T-helper 1 cell (primary cell): ENCODE measurements around the gene OR51V1.
"Not testable (repeated sequence)": the region's sequence is repeated elsewhere in the genome, so short reads cannot be mapped to it uniquely, and the experiment has no call there.

Experiments
- DNase-seq, 5 donors: peaks; one replicate each; pipeline ENCODE4 v3.0.0-alpha.2; 2012 to 2020

OR51V1 gene

DNA sequence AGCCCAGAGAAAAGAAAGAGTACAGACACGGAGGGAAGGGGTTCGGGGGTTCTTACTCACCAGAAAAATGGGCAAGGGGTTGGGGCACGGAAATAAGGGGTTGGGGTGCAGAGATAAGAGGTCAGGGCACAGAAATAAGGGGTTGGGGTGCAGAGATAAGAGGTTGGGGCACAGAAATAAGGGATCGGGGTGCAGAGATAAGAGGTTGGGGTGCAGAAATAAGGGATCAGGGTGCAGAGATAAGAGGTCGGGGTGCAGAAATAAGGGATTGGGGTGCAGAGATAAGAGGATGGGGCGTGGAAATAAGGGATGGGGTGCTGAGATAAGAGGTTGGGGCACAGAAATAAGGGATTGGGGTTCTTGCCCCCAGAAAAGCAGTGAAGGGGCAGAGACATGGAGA is 35.7 kb downstream of the OR51V1 start:
- DNase-seq, result not testable (repeated sequence)

DNA sequence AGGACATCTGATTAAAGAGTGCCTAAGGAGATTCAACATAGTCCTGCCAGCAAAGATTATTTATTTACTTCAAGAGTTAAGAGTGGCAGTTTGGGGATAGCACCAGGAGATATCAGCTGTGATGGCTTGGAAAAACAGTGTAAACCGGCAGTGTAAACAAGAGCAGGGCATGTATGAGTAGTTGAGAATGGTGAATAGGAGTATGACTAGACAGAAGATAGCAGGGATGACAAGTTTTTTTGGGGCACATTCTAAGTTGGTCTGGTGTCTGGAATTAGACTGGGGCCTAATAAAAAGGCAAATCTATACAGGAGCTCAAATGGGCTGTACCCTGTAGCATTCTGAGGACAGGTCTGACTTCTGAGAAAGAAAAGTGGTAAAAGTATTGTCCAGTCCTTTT is 39.4 kb downstream of the OR51V1 start:
- not testable (repeated sequence) for DNase-seq

DNA sequence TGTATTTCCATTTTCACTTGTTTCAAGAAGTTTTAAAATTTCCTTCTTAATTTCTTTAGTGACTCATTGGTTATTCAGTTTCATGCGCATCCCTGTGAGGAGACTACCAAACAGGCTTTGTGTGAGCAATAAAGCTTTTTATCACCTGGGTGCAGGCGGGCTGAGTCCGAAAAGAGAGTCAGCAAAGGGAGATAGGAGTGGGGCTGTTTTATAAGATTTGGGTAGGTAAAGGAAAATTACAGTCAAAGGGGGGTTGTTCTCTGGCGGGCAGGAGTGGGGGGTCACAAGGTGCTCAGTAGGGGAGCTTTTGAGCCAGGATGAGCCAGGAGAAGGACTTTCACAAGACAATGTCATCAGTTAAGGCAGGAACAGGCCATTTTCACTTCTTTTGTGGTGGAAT is 40.3 kb downstream of the OR51V1 start:
- DNase-seq, result not testable (repeated sequence)

DNA sequence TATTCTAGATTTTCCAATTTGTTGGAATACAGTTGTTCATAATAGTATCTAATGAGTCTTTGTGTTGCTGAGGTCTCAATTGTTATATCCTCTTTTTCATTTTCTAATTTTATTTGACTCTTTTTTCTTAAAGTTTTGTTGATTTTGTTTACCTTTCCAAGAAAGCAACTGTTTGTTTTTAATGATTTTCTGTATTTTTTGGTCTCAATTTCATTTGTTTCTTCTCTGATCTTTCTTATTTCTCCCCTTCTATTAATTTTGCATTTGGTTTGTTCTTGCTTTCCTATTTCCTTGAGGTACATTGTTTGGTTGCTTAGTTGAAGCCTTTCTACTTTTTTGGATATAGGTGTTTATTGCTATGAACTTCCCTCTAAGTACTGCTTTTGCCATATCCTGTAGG is 40.7 kb downstream of the OR51V1 start:
- DNase-seq, result no peak

DNA sequence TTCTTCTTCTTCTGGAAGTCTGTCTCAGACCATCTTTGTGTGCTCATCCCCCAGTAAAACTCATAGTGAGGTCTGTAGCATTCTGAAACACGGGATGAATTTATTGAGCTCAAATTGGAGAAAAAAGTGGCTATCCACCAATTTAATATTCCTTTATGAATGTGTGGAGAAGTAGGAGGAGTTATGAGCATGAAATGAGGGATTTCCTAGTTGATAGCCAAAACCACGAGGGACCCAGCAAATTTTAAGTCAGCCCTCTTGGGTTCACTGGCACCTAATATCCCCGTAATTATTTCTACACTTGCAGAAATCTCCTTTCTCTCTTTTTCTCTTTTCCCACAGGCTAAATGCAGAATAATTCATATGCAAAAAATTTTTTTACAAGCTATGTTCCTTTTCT is 45.8 kb downstream of the OR51V1 start, which contains the start of gene OR52A1:
OR52A1 (minus strand) TSS at position 101 of the 400 bp plus-strand sequence. CDS start 2,388 bp downstream, outside the sequence.
- no peak for DNase-seq

DNA sequence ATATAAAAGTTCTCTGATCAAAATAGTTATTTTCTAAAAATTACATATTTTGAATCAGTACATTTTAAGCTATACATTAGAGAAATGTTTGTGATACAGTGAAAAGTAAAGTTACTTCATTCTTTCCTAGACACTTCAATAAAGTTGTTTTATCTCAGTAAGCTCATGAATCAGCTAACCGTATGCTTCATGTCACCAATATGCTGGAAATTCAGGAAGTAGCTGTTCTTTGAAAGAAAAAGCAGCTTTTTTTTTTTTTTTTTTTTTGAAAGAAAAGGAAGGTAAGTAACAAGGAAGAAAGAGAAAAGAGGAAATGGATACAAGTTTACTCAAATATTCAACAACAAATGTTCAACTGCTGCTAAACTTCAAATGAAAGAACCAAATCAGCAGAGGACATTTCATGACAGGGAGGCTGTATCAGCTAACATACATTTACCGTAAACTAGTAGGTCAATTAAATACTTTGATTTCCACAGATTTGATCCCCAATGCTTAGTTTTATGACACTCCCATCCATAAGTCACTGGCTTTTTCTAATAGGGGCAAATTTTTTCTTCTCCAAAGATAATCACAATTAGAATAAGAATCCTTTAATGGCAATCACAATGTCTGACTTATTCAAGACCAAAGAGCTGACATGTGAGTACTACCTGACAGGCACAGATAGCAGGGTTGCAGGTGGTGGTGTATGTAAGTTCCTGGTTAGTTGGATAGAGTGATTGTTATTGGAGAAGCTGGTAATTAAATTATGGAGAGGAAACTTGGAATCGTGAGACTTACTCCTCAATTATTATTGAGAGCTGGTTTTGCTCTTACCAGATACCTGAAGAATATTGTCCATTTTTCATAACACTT is 46.7 kb downstream of the OR51V1 start:
- no peak for DNase-seq

DNA sequence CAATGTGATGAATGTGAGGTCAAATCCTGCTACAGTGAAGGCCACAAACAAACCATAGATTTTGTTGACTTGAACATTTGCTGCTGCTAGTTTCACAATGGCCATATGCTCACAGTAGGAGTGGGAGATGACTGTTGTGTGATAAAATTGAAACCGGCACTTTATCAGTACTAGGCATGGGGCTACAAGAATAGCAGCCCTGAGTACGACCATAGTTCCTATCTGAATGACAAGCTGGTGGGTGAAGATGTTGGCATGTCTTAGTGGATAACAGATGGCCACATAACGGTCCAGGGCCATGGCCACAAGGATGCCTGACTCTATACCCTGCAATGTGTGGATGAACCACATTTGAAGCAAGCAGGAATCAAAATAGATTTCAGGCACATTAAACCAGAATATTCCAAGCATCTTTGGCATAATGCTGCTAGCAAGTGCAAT is 48.7 kb downstream of the OR51V1 start:
- no peak for DNase-seq
